MM.1S (cell line): ENCODE data around the gene CFAP70.

Source experiments
- DNase-seq: peaks from one replicate; pipeline ENCODE4 v3.0.0-alpha.2; 2015
- H2AFZ ChIP-seq: fragments of 300-600 bp; sonication (generic); 2 replicates; pipeline ENCODE4 v1.6.0; 2016; ENCODE audit warnings: antibody characterized with exemption, low read length
- H3F3A ChIP-seq: fragments of 300-600 bp; sonication (generic); 2 replicates; pipeline ENCODE4 v1.6.1; 2016; ENCODE audit warnings: mild to moderate bottlenecking, antibody characterized with exemption, low read length, moderate library complexity, mixed read lengths; ENCODE audit not compliant: insufficient read depth
- H3K27ac ChIP-seq: fragments of 300-600 bp; sonication (generic); 2 replicates; pipeline ENCODE4 v1.5.1; 2016; ENCODE audit warnings: mild to moderate bottlenecking, low read length
- H3K27me3 ChIP-seq: fragments of 300-600 bp; sonication (generic); replicated peaks from 2 replicates; pipeline ENCODE4 v1.6.0; 2016; ENCODE audit warnings: low read length; ENCODE audit not compliant: insufficient read depth
- H3K36me3 ChIP-seq: fragments of 300-600 bp; sonication (generic); replicated peaks from 2 replicates; pipeline ENCODE4 v1.6.1; 2016; ENCODE audit warnings: mild to moderate bottlenecking, low read length, mixed read lengths; ENCODE audit not compliant: insufficient read depth
- H3K4me1 ChIP-seq: fragments of 300-600 bp; sonication (generic); 2 replicates; pipeline ENCODE4 v1.6.1; 2016; ENCODE audit warnings: low read length, mixed read lengths
- H3K4me2 ChIP-seq: fragments of 300-600 bp; sonication (generic); 2 replicates; pipeline ENCODE4 v1.6.0; 2016; ENCODE audit warnings: low read depth, low read length
- H3K4me3 ChIP-seq: fragments of 300-600 bp; sonication (generic); 2 replicates; pipeline ENCODE4 v1.5.1; 2016; ENCODE audit warnings: low read length, mixed read lengths
- H3K79me2 ChIP-seq: fragments of 300-600 bp; sonication (generic); 2 replicates; pipeline ENCODE4 v1.6.1; 2016; ENCODE audit warnings: mixed run types, low read length, mixed read lengths
- H3K9ac ChIP-seq: fragments of 300-600 bp; sonication (generic); 2 replicates; pipeline ENCODE4 v1.6.1; 2016; ENCODE audit warnings: low read length, mixed read lengths
- H3K9me2 ChIP-seq: fragments of 300-600 bp; sonication (generic); replicated peaks from 2 replicates; pipeline ENCODE4 v1.6.1; 2016; ENCODE audit warnings: mild to moderate bottlenecking, low read length, mixed read lengths; ENCODE audit not compliant: insufficient read depth
- H3K9me3 ChIP-seq: fragments of 300-600 bp; sonication (generic); replicated peaks from 2 replicates; pipeline ENCODE4 v1.6.1; 2016; ENCODE audit warnings: mild to moderate bottlenecking, low read length, mixed read lengths; ENCODE audit not compliant: insufficient read depth
- H4K20me1 ChIP-seq: fragments of 300-600 bp; sonication (generic); 2 replicates; pipeline ENCODE4 v1.6.1; 2016; ENCODE audit warnings: mild to moderate bottlenecking, low read length, moderate library complexity, mixed read lengths; ENCODE audit not compliant: insufficient read depth
- EZH2 ChIP-seq: fragments of 300-600 bp; sonication (generic); optimal IDR thresholded peaks from 2 replicates; pipeline ENCODE3; 2017; ENCODE audit warnings: low read depth, mild to moderate bottlenecking, antibody characterized with exemption, low read length, mixed read lengths
- EZH2phosphoT487 ChIP-seq: fragments of 300-600 bp; sonication (generic); IDR thresholded peaks from 2 replicates; pipeline ENCODE4 v1.6.1; 2018; ENCODE audit warnings: antibody characterized with exemption, low read length
- TF ChIP-seq, protein P1 (sequence below): fragments of 300-600 bp; sonication (generic); IDR thresholded peaks from 2 replicates; pipeline ENCODE4 v1.5.1; 2016; ENCODE audit warnings: antibody characterized with exemption, low read length, mixed read lengths

CFAP70 gene

DNA sequence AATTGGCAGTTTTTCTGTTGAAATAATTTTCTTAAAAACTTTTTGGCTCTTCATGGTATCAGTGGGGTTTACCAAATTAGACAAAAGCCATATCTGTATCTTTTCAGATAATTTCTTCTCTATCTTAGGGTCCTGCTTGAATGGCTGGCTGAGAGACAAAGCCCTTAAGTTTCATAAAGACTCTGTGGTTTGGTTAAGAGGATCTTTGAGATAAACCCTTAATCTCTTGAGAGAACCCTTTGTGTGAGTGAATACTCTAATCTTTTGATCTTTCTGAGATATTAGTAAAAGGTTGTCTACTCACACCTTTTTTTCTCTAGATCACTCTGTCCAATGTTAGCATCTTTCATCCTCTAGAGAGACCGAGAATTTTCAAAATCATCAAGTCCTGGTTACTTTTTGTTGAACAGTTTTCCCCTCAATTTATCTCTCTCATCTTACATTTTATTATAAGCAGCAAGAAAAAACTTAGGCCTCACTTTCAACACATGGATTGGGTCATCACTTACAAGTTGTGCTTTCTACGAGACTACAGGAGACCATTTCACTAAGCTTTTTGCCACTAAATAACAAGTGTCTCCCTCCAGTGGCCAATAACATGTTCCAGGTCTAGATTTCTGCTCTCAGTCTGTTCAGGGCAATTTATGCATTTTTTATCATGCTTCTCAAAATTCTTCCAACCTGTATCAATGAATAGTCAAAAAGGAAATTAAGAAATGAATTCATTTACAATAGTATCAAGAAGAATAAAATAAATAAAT, 140.1 kb downstream of the CFAP70 start:
- no peak for DNase-seq
- Histone ChIP-seq H3K27ac (no peak overlapping the region), H2AFZ (no peak overlapping the region)

DNA sequence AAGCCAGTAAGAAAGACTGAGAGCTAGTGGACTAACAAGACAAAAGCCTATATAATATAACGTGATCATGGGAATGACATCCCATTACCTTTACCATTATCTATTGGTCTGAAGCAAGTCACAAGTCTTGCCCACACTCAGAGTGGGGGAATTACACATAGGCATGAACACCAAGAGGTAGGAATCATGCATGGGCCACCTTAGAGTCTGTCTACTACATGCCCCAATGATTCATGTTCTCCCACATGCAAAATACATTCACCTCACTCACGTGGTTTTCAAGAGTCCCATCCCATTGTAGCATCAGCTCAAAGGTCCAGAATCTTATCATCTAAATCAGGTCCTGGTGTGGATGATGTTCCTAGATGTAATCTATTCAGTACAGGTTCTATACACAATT, 141.0 kb downstream of the CFAP70 start:
- Histone ChIP-seq H3K9ac (no peak overlapping the region), H3K4me1 (no peaks in the 10 kb centered on the region), H3K4me3 (no peak overlapping the region), H3K27ac (no peak overlapping the region), H3K4me2 (no peak overlapping the region), H3K79me2 (no peaks in the 10 kb centered on the region), H3F3A (no peaks in the 10 kb centered on the region), H2AFZ (no peak overlapping the region), H4K20me1 (no peaks in the 10 kb centered on the region), H3K27me3 (no peaks in the 10 kb centered on the region), H3K9me3 (no peaks in the 10 kb centered on the region), H3K9me2 (no peaks in the 10 kb centered on the region), H3K36me3 (no peaks in the 10 kb centered on the region)
- no peak for TF ChIP-seq EZH2phosphoT487
- TF ChIP-seq EZH2, result no peak
- TF ChIP-seq, protein P1, sequence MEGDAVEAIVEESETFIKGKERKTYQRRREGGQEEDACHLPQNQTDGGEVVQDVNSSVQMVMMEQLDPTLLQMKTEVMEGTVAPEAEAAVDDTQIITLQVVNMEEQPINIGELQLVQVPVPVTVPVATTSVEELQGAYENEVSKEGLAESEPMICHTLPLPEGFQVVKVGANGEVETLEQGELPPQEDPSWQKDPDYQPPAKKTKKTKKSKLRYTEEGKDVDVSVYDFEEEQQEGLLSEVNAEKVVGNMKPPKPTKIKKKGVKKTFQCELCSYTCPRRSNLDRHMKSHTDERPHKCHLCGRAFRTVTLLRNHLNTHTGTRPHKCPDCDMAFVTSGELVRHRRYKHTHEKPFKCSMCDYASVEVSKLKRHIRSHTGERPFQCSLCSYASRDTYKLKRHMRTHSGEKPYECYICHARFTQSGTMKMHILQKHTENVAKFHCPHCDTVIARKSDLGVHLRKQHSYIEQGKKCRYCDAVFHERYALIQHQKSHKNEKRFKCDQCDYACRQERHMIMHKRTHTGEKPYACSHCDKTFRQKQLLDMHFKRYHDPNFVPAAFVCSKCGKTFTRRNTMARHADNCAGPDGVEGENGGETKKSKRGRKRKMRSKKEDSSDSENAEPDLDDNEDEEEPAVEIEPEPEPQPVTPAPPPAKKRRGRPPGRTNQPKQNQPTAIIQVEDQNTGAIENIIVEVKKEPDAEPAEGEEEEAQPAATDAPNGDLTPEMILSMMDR, result no peak
- no peak for DNase-seq

More for the DNA sequence above, 140.1 kb downstream of the CFAP70 start:
- H3K4me2 ChIP-seq, result no peak overlapping the region
- H3K9me2 ChIP-seq, result no peaks in the 10 kb centered on the region
- TF ChIP-seq, protein P1, result peak; percentile 52
- TF ChIP-seq EZH2, result no peak
- no peaks in the 10 kb centered on the region for H3F3A ChIP-seq
- no peaks in the 10 kb centered on the region for H3K9me3 ChIP-seq
- no peaks in the 10 kb centered on the region for H3K27me3 ChIP-seq
- no peaks in the 10 kb centered on the region for H3K4me1 ChIP-seq
- no peaks in the 10 kb centered on the region for H3K79me2 ChIP-seq
- H3K9ac ChIP-seq, result no peak overlapping the region
- H4K20me1 ChIP-seq, result no peaks in the 10 kb centered on the region
- no peaks in the 10 kb centered on the region for H3K36me3 ChIP-seq
- no peak overlapping the region for H3K4me3 ChIP-seq

DNA sequence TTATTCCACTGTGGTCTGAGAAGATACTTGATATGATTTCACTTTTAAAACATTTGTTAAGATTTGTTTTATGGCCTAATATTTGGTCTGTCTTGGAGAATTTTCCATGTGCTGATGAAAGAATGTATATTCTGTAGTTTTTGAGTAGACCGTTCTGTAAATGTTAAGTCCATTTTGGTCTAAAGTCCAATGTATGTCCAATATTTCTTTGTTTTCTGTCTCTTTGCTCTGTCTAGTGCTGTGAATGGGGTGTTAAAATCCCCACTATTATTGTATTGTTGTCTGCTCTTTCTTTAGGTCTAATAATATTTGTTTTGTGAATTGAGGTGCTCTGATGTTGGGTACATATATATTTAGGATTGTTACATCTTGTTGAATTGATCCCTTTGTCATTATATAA, 142.9 kb downstream of the CFAP70 start:
- Histone ChIP-seq H2AFZ (no peak overlapping the region), H3K4me1 (no peaks in the 10 kb centered on the region), H3F3A (no peaks in the 10 kb centered on the region), H3K36me3 (no peaks in the 10 kb centered on the region), H3K9ac (no peak overlapping the region), H3K4me2 (no peak overlapping the region), H3K79me2 (no peaks in the 10 kb centered on the region), H3K4me3 (no peak overlapping the region), H3K27me3 (no peaks in the 10 kb centered on the region), H3K27ac (no peak overlapping the region), H3K9me2 (no peaks in the 10 kb centered on the region), H4K20me1 (no peaks in the 10 kb centered on the region), H3K9me3 (no peaks in the 10 kb centered on the region)
- DNase-seq, result no peak
- TF ChIP-seq EZH2, result no peak
- TF ChIP-seq EZH2phosphoT487, result no peak
- TF ChIP-seq, protein P1, result no peak
